GM21786 (cell line): ENCODE data around the gene SLC14A1.

ENCODE experiments used
- ATAC-seq: cut with Tn5 transposase; IDR thresholded peaks from one replicate; pipeline ENCODE4 v1.9.1; 2021; ENCODE audit not compliant: unreplicated experiment

SLC14A1 gene

DNA sequence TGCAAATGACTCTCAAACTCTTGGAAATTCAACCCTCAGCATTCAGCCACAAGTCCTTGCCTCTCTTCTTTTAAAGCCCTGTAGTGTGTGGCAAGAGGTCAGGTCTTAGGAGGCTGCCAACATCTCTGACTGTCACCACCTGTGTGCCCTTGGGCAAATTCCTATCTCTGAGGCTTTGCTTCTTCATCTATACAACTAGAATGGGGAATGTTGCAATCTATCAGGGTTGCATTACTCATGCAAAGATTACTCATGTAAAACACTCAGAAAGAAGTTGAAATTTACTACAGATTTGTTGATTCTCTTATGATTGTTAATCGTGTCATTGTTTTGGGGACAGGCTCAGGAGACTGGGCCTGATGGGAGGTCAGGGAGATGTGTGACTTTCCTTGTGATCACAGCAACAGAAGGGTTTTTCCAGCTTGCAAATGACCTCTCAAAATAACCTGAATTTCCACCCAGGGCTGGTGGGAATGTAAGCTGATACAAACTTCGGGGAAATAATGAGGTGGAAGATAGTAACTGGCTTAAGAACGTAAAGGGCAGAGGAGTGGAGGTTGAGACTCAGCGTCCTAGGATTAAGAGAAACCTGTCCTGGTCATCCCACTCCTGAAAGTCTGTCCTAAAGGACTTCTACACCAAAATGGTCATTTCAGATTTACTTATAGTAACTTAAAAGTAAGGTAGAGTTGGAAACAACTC, 69.4 kb downstream of the SLC14A1 start:
- ATAC-seq = no peak

DNA sequence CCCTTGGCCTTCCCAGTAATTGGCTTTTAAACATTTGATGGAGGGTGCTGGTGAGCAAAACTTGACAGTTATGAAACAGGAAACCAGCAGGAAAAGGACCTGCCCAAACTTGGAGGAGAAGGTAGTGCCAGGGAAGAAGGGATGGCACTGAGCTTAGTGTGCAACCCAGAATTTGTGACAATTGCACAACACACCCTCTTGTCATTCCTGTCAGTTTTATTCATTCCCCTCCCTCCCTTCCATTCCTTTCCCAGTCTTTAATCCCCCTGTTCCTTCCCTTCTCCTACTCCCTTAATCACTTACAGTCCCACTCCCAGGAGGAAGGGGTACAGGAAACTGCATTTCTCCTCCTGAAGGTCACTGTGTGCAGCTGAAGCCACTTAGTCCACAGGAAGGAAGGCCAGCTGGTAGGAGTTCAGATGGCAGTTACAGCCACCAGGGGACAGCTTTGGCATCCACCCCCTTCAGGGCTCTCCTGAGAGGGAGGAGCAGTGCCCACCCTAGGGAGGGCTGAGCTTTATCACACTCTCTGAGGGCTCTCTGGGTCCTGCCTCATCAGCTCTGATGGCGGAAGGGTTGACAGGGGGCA, 77.5 kb downstream of the SLC14A1 start:
- ATAC-seq = no peak
